HFF-Myc (cell line): ENCODE data around the gene DPP9.

Experiments used
- DNase-seq: peaks from one replicate; pipeline ENCODE4 v3.0.0-alpha.2; 2011; ENCODE audit warnings: low read depth; ENCODE audit errors: extremely low read depth
- H3K4me3 ChIP-seq: replicated peaks from 2 replicates; pipeline ENCODE4 v1.5.1; 2011; ENCODE audit warnings: low read depth, mild to moderate bottlenecking, control low read depth, low read length
- CTCF ChIP-seq: IDR thresholded peaks from 2 replicates; pipeline ENCODE4 v1.5.1; 2012; ENCODE audit warnings: mild to moderate bottlenecking, low read depth, low read length, control low read depth; ENCODE audit errors: missing control alignments

The DPP9 gene

GRCh38 chr19:4635754-4636116, 87.9 kb downstream of the DPP9 start:
- H3K4me3 ChIP-seq = peak overlapping the region; percentile 32
- no peak for TF ChIP-seq CTCF
- DNase-seq = no peak

- DNase-seq = peak; percentile 53
- no peak overlapping the region for H3K4me3 ChIP-seq
- TF ChIP-seq CTCF = peak; percentile 92
Measured at GRCh38 chr19:4633140-4633967, 90.3 kb downstream of the DPP9 start.
